GM12891 (cell line): ENCODE measurements around the gene AHNAK2.
"Not testable (repeated sequence)": the region's sequence is repeated elsewhere in the genome, so short reads cannot be mapped to it uniquely, and the experiment has no call there.

Experiments used
- DNase-seq: peaks from one replicate; pipeline ENCODE4 v3.0.0; 2011; ENCODE audit warnings: low spot score; ENCODE audit not compliant: insufficient read length
- FAIRE-seq: peaks from 2 replicates; lab custom pipeline; 2011; peaks lifted over from hg19 to GRCh38; lab: Jason Lieb, UNC
- PAX5 ChIP-seq: IDR thresholded peaks from 2 replicates; pipeline ENCODE4 v1.6.1; 2011; ENCODE audit warnings: low read length, moderate library complexity, mild to moderate bottlenecking; ENCODE audit not compliant: insufficient read depth, severe bottlenecking
- POLR2A ChIP-seq: IDR thresholded peaks from 2 replicates; pipeline ENCODE4 v1.6.1; 2011; ENCODE audit warnings: low read depth, low read length, control low read depth
- POLR2AphosphoS5 ChIP-seq: IDR thresholded peaks from 2 replicates; pipeline ENCODE4 v1.6.1; 2011; ENCODE audit warnings: low read depth, low read length, control low read depth
- POU2F2 ChIP-seq: IDR thresholded peaks from 2 replicates; pipeline ENCODE4 v1.6.1; 2011; ENCODE audit warnings: low read depth, mild to moderate bottlenecking, control low read depth, low read length, moderate library complexity
- SPI1 ChIP-seq: IDR thresholded peaks from 2 replicates; pipeline ENCODE4 v1.6.1; 2011; ENCODE audit warnings: low read depth, low read length, control low read depth
- TAF1 ChIP-seq: IDR thresholded peaks from 2 replicates; pipeline ENCODE4 v1.6.1; 2011; ENCODE audit warnings: low read depth, low read length, control low read depth

AHNAK2 gene

DNA sequence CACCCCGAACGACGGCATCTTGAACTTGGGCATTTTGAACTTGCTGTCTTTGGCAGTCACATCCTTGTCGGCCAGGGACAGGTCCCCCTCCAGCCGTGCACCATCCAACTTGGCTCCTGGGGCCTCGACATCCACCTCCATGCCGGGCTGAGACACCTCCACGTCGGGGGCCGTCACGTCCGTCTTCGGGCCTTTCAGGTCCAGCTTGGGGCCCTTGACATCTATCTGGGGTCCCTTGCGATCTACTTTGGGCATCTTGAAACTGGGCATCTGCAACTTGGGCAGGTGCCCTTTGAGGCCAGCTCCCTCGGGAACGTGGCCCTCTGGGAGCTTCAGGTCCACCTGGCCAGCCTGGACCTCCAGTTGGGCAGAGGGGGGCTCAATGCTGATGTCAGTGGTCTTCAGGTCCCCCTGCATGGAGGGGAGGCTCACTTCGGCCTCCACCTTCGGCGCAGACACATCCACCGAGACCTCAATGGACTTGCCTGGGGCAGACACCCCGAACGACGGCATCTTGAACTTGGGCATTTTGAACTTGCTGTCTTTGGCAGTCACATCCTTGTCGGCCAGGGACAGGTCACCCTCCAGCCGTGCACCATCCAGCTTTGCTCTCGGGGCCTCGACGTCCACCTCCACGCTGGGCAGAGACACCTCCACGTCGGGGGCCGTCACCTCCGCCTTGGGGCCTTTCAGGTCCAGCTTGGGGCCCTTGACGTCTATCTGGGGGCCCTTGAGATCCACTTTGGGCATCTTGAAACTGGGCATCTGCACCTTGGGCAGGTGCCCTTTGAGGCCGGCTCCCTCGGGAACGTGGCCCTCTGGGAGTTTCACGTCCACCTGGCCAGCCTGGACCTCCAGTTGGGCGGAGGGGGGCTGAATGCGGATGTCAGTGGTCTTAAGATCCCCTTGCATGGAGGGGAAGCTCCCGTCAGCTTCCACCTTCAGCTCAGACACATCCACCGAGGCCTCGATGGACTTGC, 31.9 kb downstream of the AHNAK2 start:
- DNase-seq, FAIRE-seq: not testable (repeated sequence)

GRCh38 chr14:104945266-104945665, 32.9 kb downstream of the AHNAK2 start:
- not testable (repeated sequence) for DNase-seq

GRCh38 chr14:104944436-104945205, 33.6 kb downstream of the AHNAK2 start:
- not testable (repeated sequence) for DNase-seq, FAIRE-seq

More at GRCh38 chr14:104945266-104945665, 32.9 kb downstream of the AHNAK2 start:
- not testable (repeated sequence) for FAIRE-seq

DNA sequence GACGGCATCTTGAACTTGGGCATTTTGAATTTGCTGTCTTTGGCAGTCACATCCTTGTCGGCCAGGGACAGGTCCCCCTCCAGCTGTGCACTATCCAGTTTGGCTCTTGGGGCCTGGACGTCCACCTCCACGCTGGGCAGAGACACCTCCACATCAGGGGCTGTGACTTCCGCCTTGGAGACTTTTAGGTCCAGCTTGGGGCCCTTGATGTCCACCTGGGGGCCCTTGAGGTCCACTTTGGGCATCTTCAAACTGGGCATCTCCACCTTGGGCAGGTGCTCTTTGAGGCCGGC, 34.2 kb downstream of the AHNAK2 start:
- not testable (repeated sequence) for FAIRE-seq, DNase-seq

DNA sequence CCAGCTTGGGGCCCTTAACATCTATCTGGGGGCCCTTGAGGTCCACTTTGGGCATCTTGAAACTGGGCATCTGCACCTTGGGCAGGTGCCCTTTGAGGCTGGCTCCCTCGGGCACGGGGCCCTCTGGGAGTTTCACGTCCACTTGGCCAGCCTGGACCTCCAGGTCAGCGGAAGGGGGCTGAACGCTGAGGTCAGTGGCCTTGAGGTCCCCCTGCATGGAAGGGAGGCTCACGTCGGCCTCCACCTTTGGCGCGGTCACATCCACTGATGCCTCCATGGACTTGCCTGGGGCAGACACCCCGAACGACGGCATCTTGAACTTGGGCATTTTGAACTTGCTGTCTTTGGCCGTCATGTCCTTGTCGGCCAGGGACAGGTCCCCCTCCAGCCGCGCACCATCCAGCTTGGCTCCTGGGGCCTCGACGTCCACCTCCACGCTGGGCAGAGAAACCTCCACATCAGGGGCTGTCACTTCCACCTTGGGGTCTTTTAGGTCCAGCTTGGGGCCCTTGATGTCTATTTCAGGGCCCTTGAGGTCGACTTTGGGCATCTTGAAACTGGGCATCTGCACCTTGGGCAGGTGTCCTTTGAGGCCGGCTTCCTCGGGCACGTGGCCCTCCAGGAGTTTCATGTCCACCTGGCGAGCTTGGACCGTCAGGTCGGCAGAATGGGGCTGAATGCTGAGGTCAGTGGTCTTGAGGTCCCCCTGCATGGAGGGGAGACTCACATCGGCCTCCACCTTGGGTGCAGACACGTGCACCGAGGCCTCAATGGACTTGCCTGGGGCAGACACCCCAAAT, 34.8 kb downstream of the AHNAK2 start:
- not testable (repeated sequence) for DNase-seq, FAIRE-seq

- TF ChIP-seq POU2F2 = no peak
- TF ChIP-seq SPI1 = no peak
- TF ChIP-seq PAX5 = no peak
- TF ChIP-seq POLR2AphosphoS5 = no peak
- TF ChIP-seq POLR2A = no peak
- no peak for TF ChIP-seq TAF1
- no peak for FAIRE-seq
- no peak for DNase-seq
Observed at GRCh38 chr14:104942586-104942985, 35.6 kb downstream of the AHNAK2 start.

GRCh38 chr14:104941508-104942365, 36.4 kb downstream of the AHNAK2 start:
- no peak for TF ChIP-seq SPI1
- no peak for TF ChIP-seq TAF1
- no peak for TF ChIP-seq POU2F2
- TF ChIP-seq POLR2A = no peak
- no peak for TF ChIP-seq PAX5
- TF ChIP-seq POLR2AphosphoS5 = no peak
- DNase-seq (no peak), FAIRE-seq (no peak)

DNA sequence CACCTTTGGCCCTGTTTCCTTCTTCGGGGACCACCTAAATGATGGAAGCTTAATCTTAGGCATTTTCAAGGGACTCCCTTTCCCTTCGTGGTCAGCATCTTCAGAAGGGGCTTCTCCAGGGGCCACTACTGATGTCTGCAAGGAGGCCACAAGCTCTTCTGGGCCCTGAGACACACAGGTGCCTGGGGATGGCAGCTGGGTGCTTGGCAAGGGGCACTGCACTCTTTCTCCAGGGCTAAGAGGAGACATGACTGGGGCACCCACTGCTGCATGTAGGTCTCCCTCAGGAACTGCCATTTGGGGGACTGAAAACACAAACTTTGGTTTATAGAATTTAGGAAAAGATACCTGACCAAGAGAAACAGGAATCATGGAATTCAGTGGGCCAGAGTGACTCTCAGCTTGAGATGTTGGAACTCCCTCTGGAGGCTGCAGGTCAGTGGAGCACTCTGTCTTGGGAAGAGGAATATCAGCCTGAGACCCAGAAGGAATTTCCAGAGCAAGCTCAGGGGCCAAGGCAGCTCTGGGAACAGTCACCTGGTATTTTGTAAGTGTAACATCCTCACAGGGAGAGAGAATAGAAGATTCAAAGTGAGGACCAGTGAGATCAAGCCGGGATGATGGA, 37.5 kb downstream of the AHNAK2 start:
- FAIRE-seq (no peak), DNase-seq (no peak)
- TF ChIP-seq PAX5 = no peak
- TF ChIP-seq POLR2AphosphoS5 = no peak
- no peak for TF ChIP-seq SPI1
- no peak for TF ChIP-seq TAF1
- TF ChIP-seq POLR2A = no peak
- no peak for TF ChIP-seq POU2F2

- FAIRE-seq = no peak
- TF ChIP-seq POLR2AphosphoS5 = no peak
- TF ChIP-seq SPI1 = no peak
- DNase-seq = no peak
Observed at GRCh38 chr14:104939666-104940410, 38.3 kb downstream of the AHNAK2 start.
